ENCODE measurements around the gene ZNF778. TPM values are rescaled to one million over a fixed set of nuclear protein-coding genes. Genes with fewer than 3 reads are reported as not detected.

The ZNF778 gene
- total and polyA plus RNA-seq, 2 of the 13 experiments (the other 11 are each of a cell fraction or from before 2014, with no cell fraction given): 3.8 to 7.2 TPM

- TF ChIP-seq ZNF563 (CRISPR knock-in tag; IDR thresholded peaks at IDR 0.05) (no peak), HMG20A (CRISPR knock-in tag; IDR thresholded peaks at IDR 0.05; ENCODE audit: borderline replicate concordance) (no peak; the same call in 1 of the 2 replicates), JUND (CRISPR knock-in tag; IDR thresholded peaks at IDR 0.05) (peak; percentile 24; the same call in 1 of the 2 replicates), ZNF260 (CRISPR knock-in tag; IDR thresholded peaks at IDR 0.05; ENCODE audit: borderline replicate concordance, low read depth) (no peak), SP140L (CRISPR knock-in tag; IDR thresholded peaks at IDR 0.05; ENCODE audit: borderline replicate concordance) (0 out of 2 replicates have a peak, but pooled peaks have one; percentile 20), SP2 (CRISPR knock-in tag; IDR thresholded peaks at IDR 0.05) (no peak), ZBTB7A (CRISPR knock-in tag; IDR thresholded peaks at IDR 0.05) (peak; percentile 66; the same call in 1 of the 2 replicates), TOPORS (CRISPR knock-in tag; IDR thresholded peaks at IDR 0.05) (no peak; the same call in 1 of the 2 replicates), ZNF777 (CRISPR knock-in tag; IDR thresholded peaks at IDR 0.05) (0 out of 2 replicates have a peak, but pooled peaks have one; percentile 40), POLR2G (IDR thresholded peaks at IDR 0.05; ENCODE audit: low read depth, low read length) (peak; percentile 77), POLR2AphosphoS2 (IDR thresholded peaks at IDR 0.05; ENCODE audit: low read depth, low read length) (no peak), SATB2 (CRISPR knock-in tag; IDR thresholded peaks at IDR 0.05) (no peak), MYNN (CRISPR knock-in tag; IDR thresholded peaks at IDR 0.05; ENCODE audit: low read depth) (no peak), RFX5 (IDR thresholded peaks at IDR 0.05; ENCODE audit: low read depth, low read length) (no peak), MZF1 (CRISPR knock-in tag; IDR thresholded peaks at IDR 0.05; ENCODE audit: borderline replicate concordance) (no peak), RBAK (CRISPR knock-in tag; IDR thresholded peaks at IDR 0.05) (no peak), FOXM1 (CRISPR knock-in tag; IDR thresholded peaks at IDR 0.05) (no peak), MAFF (IDR thresholded peaks at IDR 0.05; ENCODE audit: low read depth, low read length) (no peak), ZNF281 (CRISPR knock-in tag; IDR thresholded peaks at IDR 0.05; ENCODE audit: borderline replicate concordance) (no peak), PRPF4 (IDR thresholded peaks at IDR 0.05; ENCODE audit: low read depth, low read length, poor library complexity, severe bottlenecking) (no peak), ZNF430 (CRISPR knock-in tag; IDR thresholded peaks at IDR 0.05) (no peak), ZKSCAN1 (IDR thresholded peaks at IDR 0.05; ENCODE audit: low read length) (0 out of 2 replicates have a peak, but pooled peaks have one; percentile 28), ZNF570 (CRISPR knock-in tag; IDR thresholded peaks at IDR 0.05; ENCODE audit: borderline replicate concordance) (no peak), ZFP36L1 (CRISPR knock-in tag; IDR thresholded peaks at IDR 0.05) (no peak), EZH2 (conservative IDR thresholded peaks at IDR 0.05; ENCODE audit: low read depth, low read length) (no peak), ZBTB1 (CRISPR knock-in tag; IDR thresholded peaks at IDR 0.05; ENCODE audit: borderline replicate concordance) (no peak), ZBTB14 (CRISPR knock-in tag; IDR thresholded peaks at IDR 0.05) (no peak), ZNF326 (CRISPR knock-in tag; IDR thresholded peaks at IDR 0.05; ENCODE audit: borderline replicate concordance) (no peak), ZNF331 (CRISPR knock-in tag; IDR thresholded peaks at IDR 0.05) (no peak)
Observed at GRCh38 chr16:89261691-89262563, 44.4 kb downstream of the ZNF778 start (continued).

All from HepG2 (cell line).